Kidney (tissue), 14 donors: ENCODE data around the gene SNED1. TPM values are rescaled to one million over a fixed set of nuclear protein-coding genes. Genes with fewer than 3 reads are reported as not detected.
A peak's percentile ranks its signal among the peaks of the same experiment; 100 is the strongest.

Experiments
- DNase-seq, 5 donors: peaks; one replicate each; pipeline ENCODE4 v3.0.0-alpha.2; 2013 to 2020
- FAIRE-seq: peaks from 2 replicates; lab custom pipeline; 2012; peaks lifted over from hg19 to GRCh38; lab: Jason Lieb, UNC
- H3K27ac ChIP-seq, 2 donors: one replicate each; pipeline ENCODE4 v1.7.0; 2013; ENCODE audit warnings: low read depth in 2 of 2, low read length in 2 of 2, inconsistent platforms in 1 of 2
- H3K27me3 ChIP-seq: one replicate; pipeline ENCODE4 v1.7.1; 2013; ENCODE audit warnings: low read length, inconsistent platforms; ENCODE audit not compliant: control insufficient read depth, insufficient read depth
- H3K36me3 ChIP-seq, 3 donors: one replicate each; pipeline versions ENCODE4 v1.7.0 to v1.7.1; 2013; ENCODE audit warnings: low read length in 3 of 3, control low read depth in 1 of 3, inconsistent platforms in 1 of 3; ENCODE audit not compliant: insufficient read depth in 3 of 3, control insufficient read depth in 2 of 3
- H3K4me1 ChIP-seq, 3 donors: one replicate each; pipeline versions ENCODE4 v1.7.0 to v1.7.1; 2013; ENCODE audit warnings: low read length in 3 of 3, inconsistent platforms in 1 of 3, low read depth in 1 of 3; ENCODE audit not compliant: control insufficient read depth in 2 of 3, insufficient read depth in 2 of 3
- H3K4me3 ChIP-seq, 3 donors: one replicate each; pipeline versions ENCODE4 v1.7.0 to v1.8.1; 2013; ENCODE audit warnings: low read length in 3 of 3, control low read depth in 1 of 3, inconsistent platforms in 1 of 3
- H3K9ac ChIP-seq, 3 donors: one replicate each; pipeline versions ENCODE4 v1.7.0 to v1.7.1; 2013; ENCODE audit warnings: low read length in 3 of 3, control low read depth in 1 of 3, inconsistent platforms in 1 of 3
- H3K9me3 ChIP-seq, 3 donors: one replicate each; pipeline versions ENCODE4 v1.7.0 to v1.7.1; 2013; ENCODE audit warnings: low read length in 3 of 3, control low read depth in 1 of 3, inconsistent platforms in 1 of 3; ENCODE audit not compliant: control insufficient read depth in 2 of 3, insufficient read depth in 1 of 3
- intact Hi-C: fragments of 100-400 bp; cut with DNase I; formaldehyde crosslinking; loops from one replicate; pipeline ENCODE4 v1.11.1; 2022
- polyA plus RNA-seq: library from polyadenylated mRNA; stranded (reverse); fragments of 350-450 nt; fragmentation: Illumina TruSeq; extraction: RNeasy Lipid Tissue Mini Kit (QIAGEN cat#74804); gene quantifications from one replicate; pipeline ENCODE4 v1.2.3, GENCODE V29; 2014; ENCODE audit warnings: low read depth, low replicate concordance; ENCODE audit not compliant: insufficient read depth
- total RNA-seq: library from RNA; stranded (reverse); fragmentation: NEBNext Ultra II Directional; extraction: Animal tissue kit (Norgen Biotek cat#: 25700); gene quantifications from one replicate; pipeline ENCODE4 v1.2.1, GENCODE V29; 2021
- TF ChIP-seq, protein P1 (sequence below): IDR thresholded peaks from 3 replicates; pipeline ENCODE4 v1.5.1; 2012; ENCODE audit warnings: mild to moderate bottlenecking, moderate library complexity, borderline replicate concordance; ENCODE audit not compliant: insufficient read depth; ENCODE audit errors: extremely low read depth
- donor health status: control.
- donor health status: control.
- donor health status: control.
- donor health status: control.
- donor health status: control.
- donor health status: DM: yes; HTN: yes; CAD: no.
- donor health status: Normal renal cell carcinoma (clear cell type).

SNED1 gene
- total and polyA plus RNA-seq, 2 donors from 2014 or later = 3.0 to 42.1 TPM

DNA sequence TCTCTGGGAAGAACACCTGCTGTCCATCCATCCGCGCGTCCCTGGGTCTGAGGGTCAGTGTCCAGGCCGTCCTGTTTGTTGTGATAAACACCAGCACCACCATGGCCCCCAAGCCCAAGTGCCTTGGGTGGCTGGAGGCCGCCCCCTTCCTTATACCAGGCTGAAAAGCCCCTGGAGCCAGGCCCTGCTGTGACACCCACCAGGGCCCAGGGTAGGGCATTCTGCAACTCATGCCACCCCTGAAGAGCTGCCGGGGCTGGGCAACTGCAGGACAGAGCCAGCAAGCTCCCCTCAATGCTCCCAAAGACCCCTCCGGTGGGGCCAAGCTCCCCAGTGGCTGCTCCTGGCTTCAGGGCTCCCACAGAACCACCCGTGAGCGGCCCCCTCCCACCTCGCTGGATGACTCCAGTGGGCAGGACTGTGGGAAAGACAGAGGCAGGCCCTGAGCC is 31.9 kb upstream of the SNED1 start:
- Histone ChIP-seq H3K9ac (no peak overlapping the region), H3K4me3 (no peak overlapping the region)
- no peak for FAIRE-seq

DNA sequence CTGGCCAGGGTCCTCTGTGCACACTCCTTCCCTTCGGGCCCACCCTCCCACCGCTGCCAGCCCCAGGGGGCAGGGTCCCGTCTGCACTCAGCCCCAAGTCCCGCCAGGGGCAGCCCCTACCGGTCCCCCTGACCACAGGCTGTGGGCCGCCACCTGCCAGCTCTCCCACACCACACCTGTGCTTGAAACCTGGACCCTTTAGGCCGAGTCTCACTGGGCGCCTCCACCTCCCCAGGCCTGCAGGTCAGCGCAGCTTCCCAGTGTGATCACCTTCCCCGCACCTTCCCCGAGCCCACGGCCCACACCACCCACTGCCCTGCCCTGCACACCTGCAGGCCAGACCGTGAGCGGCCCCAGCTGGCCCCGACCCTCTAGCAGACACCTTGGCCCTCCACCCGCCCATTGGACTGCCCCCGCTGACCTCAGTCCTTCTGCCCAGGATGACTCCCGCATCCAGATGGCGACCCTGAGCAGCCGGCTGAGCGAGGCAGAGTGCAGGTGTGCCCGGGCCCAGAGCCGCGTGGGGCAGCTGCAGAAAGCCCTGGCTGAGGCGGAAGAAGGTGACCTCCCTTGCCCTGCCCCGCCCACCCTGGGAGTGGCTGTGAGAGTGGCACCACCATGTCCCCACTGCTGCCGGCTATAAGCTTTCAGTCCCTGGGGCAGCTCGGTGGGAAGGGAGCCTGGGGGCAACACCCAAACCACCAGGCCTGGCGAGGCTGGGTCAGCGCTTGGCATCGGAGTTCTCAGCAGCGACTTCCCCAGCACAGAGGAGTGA is 31.3 kb upstream of the SNED1 start:
- TF ChIP-seq, protein P1, sequence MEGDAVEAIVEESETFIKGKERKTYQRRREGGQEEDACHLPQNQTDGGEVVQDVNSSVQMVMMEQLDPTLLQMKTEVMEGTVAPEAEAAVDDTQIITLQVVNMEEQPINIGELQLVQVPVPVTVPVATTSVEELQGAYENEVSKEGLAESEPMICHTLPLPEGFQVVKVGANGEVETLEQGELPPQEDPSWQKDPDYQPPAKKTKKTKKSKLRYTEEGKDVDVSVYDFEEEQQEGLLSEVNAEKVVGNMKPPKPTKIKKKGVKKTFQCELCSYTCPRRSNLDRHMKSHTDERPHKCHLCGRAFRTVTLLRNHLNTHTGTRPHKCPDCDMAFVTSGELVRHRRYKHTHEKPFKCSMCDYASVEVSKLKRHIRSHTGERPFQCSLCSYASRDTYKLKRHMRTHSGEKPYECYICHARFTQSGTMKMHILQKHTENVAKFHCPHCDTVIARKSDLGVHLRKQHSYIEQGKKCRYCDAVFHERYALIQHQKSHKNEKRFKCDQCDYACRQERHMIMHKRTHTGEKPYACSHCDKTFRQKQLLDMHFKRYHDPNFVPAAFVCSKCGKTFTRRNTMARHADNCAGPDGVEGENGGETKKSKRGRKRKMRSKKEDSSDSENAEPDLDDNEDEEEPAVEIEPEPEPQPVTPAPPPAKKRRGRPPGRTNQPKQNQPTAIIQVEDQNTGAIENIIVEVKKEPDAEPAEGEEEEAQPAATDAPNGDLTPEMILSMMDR = no peak
- H3K9ac ChIP-seq = no peak overlapping the region
- intact Hi-C loops = no loop called here
- no peak overlapping the region for H3K4me3 ChIP-seq
- DNase-seq (peak in 2 of 5 donors; percentile 46 to 78), FAIRE-seq (no peak)
- H3K27ac ChIP-seq = no peak overlapping the region
- no peaks in the 10 kb centered on the region for H3K9me3 ChIP-seq
- peaks cover 0 to 12% (median 0%) of the 10 kb centered on the region in 3 donors for H3K4me1 ChIP-seq
- no peaks in the 10 kb centered on the region for H3K36me3 ChIP-seq
- H3K27me3 ChIP-seq = no peaks in the 10 kb centered on the region

More for the DNA sequence above, 31.9 kb upstream of the SNED1 start:
- H3K27me3 ChIP-seq = no peaks in the 10 kb centered on the region
- peak in 1 of 5 donors; percentile 66 for DNase-seq
- no peak overlapping the region for H3K27ac ChIP-seq
- TF ChIP-seq, protein P1 = no peak
- no peaks in the 10 kb centered on the region for H3K36me3 ChIP-seq
- H3K4me1 ChIP-seq = peaks cover 2 to 16% (median 2%) of the 10 kb centered on the region in 3 donors
- H3K9me3 ChIP-seq = no peaks in the 10 kb centered on the region
- intact Hi-C loops = no loop called here

DNA sequence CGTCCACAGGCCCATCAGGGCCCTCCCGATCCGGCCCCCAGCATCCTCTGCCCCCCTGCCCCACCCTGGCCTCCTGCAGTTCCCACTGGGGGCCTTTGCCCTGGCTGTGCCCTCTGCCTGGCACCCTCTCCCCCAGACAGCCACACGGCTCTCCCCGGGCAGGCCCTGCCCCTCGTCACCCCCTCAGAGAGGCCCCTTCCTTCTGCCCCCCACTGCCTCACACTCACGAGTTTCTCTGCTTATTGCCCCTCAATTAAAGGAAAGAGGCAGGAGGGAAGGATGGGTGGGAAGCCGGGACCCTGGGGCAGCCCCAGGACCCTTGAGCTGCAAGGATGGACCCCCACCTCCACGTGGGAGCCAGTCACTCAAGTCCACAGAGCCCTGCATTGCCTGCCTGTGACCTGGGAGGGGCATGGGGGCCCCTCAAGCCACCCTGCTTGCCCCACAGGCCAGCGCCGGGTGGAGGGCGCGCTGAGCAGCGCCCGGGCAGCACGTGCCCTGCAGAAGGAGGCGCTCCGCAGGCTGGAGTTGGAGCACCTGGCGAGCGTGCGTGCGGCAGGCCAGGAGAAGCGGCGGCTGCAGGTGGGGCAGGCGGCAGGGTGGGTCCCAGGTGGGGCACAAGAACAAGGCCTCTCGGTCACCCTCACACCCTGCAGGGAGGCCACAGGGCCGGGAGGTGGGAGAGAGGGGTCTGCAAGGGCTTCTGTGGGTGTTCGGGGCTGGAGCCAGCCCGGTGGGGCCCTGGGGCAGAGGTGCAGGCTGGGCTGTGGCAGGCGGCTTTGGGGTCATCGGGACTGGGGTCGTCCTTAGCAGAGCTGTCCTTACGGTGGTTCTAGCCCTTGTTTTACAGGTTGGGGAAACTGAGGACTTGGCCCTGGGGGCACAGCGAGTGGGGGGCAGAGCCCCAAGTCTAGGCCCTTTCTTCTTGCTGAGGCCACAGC is 30.5 kb upstream of the SNED1 start:
- no peak for FAIRE-seq

More for the DNA sequence above, 30.5 kb upstream of the SNED1 start:
- H3K4me1 ChIP-seq = peaks cover 0 to 6% (median 0%) of the 10 kb centered on the region in 3 donors
- intact Hi-C loops = no loop called here
- TF ChIP-seq, protein P1 = no peak
- no peak overlapping the region for H3K4me3 ChIP-seq
- peak in 1 of 5 donors; percentile 69 for DNase-seq
- no peaks in the 10 kb centered on the region for H3K9me3 ChIP-seq
- no peak overlapping the region for H3K27ac ChIP-seq
- no peak overlapping the region for H3K9ac ChIP-seq
- H3K36me3 ChIP-seq = no peaks in the 10 kb centered on the region
- no peaks in the 10 kb centered on the region for H3K27me3 ChIP-seq
